GM19099 (cell line): ENCODE data around the gene THAP9.

Experiments used
- POLR2A ChIP-seq: IDR thresholded peaks from 3 replicates; pipeline ENCODE4 v1.6.1; 2011; ENCODE audit warnings: low read depth; ENCODE audit not compliant: insufficient read length; ENCODE audit errors: extremely low read depth

Gene THAP9

DNA sequence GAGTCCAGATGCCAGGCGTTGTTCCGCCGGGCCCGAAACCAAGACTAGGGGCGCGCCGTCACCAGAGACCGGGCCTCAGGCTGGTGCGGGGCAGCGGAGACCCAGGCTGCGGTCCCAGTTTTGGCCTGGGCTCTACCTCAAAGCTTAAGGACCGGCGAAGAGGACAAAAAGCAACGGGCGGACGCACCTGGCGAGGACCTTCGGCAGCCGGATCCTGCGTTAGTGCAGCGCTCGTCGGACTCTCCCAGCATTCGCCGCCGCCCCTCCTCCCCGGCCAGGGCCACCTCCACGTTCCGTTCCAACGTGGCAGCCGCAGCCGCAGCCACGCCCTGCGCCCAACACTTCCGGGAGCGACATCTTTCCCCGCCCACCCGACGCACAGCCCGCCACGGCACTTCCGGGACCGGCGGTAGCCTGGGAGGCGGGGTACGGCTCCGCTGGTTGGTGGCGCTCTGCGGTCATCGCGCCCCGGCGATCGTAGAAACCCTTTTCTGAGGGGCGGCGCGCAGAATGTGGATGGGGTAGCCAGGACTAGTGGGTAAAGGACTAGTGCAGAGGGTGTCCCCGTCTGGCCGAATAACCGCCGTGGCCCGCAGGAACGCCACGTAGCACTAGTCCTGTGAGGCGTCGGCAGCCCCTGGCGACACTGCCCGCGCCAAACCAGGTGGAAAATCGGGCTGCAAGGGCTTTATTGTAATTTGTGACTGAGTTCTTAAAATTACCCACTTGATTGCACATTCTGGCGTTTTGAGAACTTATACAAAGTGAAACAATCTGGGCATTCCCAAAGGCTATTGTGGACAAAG, 9.4 kb upstream of the THAP9 start, which contains the start of gene SEC31A:
SEC31A (minus strand) TSS at position 253 of the 806 bp plus-strand sequence. CDS start 9,217 bp downstream, outside the sequence.
- peak; percentile 94 for TF ChIP-seq POLR2A

DNA sequence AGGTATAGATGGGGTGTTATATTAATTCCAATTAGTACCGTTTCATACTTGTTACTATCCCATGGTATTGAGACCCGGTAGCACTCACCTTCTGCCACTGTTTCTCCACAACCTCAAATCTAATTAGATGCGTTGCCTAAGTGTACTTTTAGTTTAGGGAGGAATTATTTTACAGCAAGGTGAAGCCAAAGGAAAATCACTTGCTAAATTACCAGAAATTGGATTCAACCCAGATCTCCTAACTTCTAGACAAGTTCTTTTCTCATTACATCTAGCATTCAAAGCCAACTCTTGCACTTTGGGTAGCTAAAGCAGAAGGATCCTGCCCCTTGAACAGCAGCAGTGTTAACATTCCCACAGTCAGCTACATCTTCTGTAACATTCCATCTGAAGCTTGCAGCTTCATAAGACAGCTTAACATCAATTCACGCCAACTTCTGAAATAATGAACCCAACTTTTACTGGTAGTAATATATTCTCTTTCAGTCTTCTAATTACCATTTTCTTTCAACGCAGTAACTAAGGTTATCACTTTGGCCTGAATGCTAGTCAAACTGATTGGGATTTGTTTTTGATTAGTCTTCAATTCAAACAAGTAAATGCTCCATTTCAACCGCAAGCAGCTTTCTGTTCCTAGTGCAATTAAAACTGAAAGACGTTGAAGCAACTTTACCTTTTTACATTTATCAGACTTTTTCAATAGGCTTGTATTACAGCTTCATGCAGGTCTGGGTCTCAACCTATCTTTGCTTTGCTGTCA, 8.6 kb upstream of the THAP9 start:
- no peak for TF ChIP-seq POLR2A

GRCh38 chr4:82892467-82892802, 8.1 kb upstream of the THAP9 start:
- no peak for TF ChIP-seq POLR2A

GRCh38 chr4:82893942-82894341, 6.6 kb upstream of the THAP9 start:
- no peak for TF ChIP-seq POLR2A

DNA sequence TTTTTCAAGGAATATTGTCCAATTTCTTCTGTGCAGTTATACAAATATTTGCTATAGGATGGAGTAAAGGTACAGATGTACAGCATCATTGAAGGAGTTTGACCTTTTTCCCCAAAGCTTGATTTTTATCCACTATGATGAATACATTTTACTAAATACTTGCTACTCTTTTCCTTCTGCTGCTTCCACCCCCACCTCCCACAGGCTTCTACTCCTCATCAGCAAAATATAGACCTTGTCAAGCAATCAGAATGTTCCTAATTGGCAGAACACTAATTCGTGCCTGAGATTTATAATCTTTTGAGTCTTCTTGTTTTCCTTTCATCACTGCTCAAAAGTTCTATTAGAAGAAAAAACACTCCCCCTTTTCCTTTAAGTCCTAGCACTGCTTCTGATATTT, 3.8 kb upstream of the THAP9 start:
- TF ChIP-seq POLR2A = no peak

DNA sequence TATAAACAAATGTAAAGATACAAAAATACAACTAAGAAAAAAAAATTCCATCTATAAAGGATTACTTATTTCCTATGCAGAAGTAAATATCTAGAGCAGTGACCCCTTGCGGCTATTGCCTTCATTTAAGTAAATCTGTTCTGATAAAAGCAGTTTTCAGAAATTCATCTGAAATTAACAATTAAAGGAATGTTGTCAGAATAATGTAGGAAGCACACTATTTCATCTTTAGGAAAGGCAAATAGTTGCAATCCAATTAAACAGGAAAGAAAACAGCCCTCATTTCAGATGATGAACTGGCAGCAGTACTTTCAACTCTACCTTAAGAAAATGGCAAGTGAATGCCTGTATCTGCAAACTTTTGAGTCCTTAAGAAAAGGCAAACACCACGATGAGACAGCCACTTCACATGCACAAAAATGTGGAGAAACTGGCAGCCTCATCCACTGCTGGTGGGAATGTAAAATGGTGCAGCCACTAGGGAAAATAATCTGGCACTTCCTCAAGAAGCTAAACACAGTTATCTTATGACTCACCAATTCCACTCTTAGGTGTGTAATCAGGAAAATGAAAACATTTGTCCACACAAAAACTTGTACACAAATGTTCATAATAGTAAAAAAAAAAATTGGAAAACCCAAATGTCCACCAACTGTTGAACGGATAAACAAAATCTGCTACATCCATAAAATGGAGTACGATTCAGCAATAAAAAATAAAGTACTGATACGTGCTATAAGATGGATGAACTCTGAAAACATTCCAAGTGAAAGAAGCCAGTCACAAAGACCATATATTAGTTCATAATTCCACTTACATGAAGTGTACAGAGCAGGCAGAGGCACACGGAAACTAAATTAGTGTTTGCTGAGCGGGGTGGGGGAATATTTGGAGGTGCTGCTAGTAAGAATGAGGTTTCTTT, 2.0 kb upstream of the THAP9 start:
- no peak for TF ChIP-seq POLR2A

- no peak for TF ChIP-seq POLR2A
Observed at GRCh38 chr4:82899374-82900065, 1.0 kb upstream of the THAP9 start.

DNA sequence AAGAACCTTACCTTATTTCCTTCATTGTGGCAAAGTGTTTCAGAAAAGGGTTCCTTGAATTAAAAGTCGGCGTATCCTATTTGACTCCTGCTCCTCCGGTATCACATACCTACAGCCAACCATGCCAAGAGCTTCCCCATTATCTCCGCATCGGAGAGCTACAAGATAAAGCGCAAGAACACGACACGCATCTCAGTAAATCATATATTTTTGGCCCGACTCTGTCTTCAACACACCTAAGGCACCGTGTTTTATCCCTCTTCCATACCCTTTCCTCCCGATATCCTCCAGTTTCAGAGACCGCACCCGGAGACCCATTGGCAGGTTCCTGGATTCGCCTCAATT, 497 bp upstream of the THAP9 start:
- no peak for TF ChIP-seq POLR2A

- TF ChIP-seq POLR2A = no peak
Observed at GRCh38 chr4:82901183-82901718, 716 bp downstream of the THAP9 start.

DNA sequence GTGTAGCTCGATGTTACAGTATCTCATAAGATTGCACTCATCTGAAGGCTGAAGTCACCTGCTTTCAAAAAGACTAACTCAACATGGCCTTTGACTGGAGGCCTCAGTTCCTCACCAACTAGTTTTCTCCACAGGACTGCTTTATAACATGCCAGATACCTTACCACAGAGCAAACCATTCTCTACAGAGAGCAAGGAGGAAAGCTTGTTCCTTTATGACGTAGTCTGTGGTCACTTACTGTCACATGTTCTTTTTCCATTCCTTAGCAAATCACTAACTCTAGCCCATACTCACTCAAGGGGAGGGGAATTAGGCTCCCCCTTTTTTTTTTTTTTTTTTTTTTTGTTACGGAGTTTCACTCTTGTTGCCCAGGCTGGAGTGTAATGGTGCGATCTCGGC, 3.2 kb downstream of the THAP9 start:
- no peak for TF ChIP-seq POLR2A

GRCh38 chr4:82905205-82905604, 4.7 kb downstream of the THAP9 start:
- no peak for TF ChIP-seq POLR2A

GRCh38 chr4:82906469-82906868, 5.9 kb downstream of the THAP9 start:
- no peak for TF ChIP-seq POLR2A

GRCh38 chr4:82909326-82909725, 8.8 kb downstream of the THAP9 start:
- no peak for TF ChIP-seq POLR2A

- no peak for TF ChIP-seq POLR2A
Observed at GRCh38 chr4:82913305-82913704, 12.8 kb downstream of the THAP9 start.
